Thyroid gland (tissue), 4 donors: ENCODE data around the gene MIS12.

Experiments used
- CTCF ChIP-seq, 6 experiments: fragments of 200-600 bp in 3 of 6; fragments of 450-650 bp in 3 of 6; sonication (generic) in 3 of 6; IDR thresholded peaks; one replicate each; pipeline ENCODE4 v1.5.1; 2016 to 2019; ENCODE audit warnings: antibody characterized with exemption in 6 of 6, mild to moderate bottlenecking in 2 of 6, inconsistent platforms in 1 of 6, moderate library complexity in 1 of 6
- POLR2A ChIP-seq, 2 donors: fragments of 450-650 bp; IDR thresholded peaks; one replicate each; pipeline ENCODE4 v1.6.1; 2017; ENCODE audit warnings: antibody characterized with exemption in 2 of 2, mild to moderate bottlenecking in 2 of 2, moderate library complexity in 1 of 2

GRCh38 chr17:5481451-5481850 lies 4.9 kb upstream of the MIS12 start:
- TF ChIP-seq CTCF (IDR thresholded peaks at IDR 0.05): no peak
- TF ChIP-seq POLR2A (IDR thresholded peaks at IDR 0.05): no peak
